ENCODE measurements around the gene SIM2.

The SIM2 gene

GRCh38 chr21:36769051-36769839 lies 70.3 kb downstream of the SIM2 start:
- DNase-seq = no peak

- DNase-seq = no peak
Measured at GRCh38 chr21:36773117-36773516, 74.2 kb downstream of the SIM2 start.

GRCh38 chr21:36773995-36774394 lies 75.1 kb downstream of the SIM2 start:
- DNase-seq = no peak

DNA sequence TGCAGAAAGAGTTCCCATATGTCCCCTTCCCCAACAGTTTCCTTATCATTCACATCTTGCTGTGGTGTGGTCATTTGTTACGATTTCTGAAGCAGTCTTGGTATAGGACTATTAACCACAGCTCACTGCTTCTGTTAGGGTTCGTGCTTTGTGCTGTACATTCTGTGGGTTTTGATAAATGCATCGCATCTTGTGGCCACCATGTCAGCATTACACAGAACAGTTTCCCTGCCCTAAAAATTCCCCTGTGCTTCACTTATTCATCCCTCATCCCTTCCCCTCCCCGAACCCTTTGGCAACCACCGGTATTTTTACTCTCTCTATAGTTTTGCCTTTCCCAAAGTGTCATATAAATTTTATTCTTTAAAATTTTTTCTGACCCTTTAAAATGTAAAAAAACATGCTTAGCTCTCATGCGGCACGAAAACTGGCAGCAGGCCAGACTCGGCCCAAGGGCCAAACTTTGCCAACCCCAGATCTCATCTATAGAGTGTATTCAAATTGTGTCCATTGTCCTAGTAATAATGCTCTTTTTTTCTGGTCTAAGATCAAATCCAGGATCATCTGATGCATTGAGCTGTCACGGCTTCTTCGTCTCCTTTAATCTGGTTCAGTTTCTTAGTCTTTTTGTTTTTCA lies 78.2 kb downstream of the SIM2 start:
- DNase-seq = no peak

DNA sequence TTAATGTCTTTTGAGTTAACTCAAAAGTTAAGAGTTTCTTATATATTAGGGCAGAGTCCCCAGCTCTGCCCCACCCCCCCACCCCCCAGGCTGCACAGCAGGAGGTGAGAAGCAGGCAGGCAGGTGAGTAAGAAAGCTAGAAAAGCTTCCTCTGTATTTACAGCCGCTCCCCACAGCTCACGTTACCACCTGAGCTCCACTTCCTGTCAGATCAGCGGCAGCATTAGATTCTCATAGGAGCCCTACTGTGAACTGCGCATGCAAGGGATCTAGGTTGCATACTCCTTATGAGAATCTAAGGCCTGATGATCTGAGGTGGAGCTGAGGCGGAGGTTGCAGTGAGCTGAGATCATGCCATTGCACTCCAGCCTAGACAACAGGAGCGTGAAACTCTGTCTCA lies 81.9 kb downstream of the SIM2 start:
- no peak for DNase-seq

- DNase-seq = no peak
Measured at GRCh38 chr21:36783612-36784374, 84.9 kb downstream of the SIM2 start.

- DNase-seq = no peak
Measured at GRCh38 chr21:36784947-36785346, 86.0 kb downstream of the SIM2 start.

GRCh38 chr21:36785615-36786014 lies 86.7 kb downstream of the SIM2 start:
- no peak for DNase-seq

DNA sequence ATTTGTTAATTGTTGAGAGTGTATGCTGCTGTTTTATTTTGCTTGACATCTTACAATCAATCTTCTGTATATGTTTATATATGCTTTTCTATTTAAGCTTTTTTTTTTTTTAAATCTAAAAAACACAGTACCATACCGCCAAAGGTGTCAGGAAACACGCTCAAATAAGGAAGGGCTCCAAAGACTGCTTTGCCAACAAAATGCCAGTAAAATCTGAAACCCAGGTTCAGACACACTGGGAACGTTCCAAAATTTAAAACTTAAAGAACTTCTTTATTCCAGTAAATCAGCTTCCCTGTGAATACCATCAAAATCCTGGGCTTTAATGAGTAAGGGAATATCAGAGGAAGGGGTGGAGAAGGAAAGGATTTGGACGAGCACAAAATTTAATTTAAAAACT lies 87.3 kb downstream of the SIM2 start:
- DNase-seq = no peak

GRCh38 chr21:36788120-36788638 lies 89.3 kb downstream of the SIM2 start:
- DNase-seq = no peak

GRCh38 chr21:36790616-36791015 lies 91.7 kb downstream of the SIM2 start:
- DNase-seq = no peak

- no peak for DNase-seq
Measured at GRCh38 chr21:36791180-36791579, 92.3 kb downstream of the SIM2 start.

DNA sequence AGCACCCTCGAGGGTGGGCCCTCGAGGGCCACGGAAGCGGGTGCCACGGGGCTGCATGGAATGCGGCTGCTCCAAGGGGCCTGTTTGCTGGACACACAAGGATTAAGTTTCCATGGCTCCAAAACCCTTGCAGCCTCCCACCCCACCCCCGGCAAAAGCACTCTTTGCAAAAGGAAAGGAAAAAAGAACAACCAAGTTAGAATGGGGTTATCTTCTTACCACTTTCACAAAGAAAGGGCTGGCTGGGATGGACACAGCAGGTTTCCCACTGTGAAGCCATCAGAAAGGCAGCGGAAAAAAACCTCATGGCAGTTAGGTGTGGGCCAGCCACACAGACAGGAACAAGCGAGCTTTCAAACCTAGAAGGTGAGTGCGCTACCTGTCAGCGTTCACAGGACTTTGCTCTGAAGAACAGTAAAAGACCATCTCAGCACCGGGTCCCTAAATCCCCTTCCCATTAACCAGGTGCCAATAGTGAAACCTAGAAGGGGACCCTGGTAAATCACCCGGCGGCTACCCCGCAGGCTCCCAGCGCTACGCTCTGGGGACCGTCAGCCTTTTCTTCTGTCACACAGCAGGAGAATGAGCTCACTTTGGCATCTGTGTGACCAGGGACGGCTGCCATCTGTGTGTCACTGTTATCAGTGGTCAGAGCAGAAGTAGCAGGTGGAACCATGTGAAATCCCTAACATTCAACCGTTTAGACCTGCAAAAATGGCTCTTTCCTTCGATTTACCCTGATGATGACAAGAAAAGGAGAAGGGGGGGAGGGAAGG lies 93.0 kb downstream of the SIM2 start:
- DNase-seq = no peak

DNA sequence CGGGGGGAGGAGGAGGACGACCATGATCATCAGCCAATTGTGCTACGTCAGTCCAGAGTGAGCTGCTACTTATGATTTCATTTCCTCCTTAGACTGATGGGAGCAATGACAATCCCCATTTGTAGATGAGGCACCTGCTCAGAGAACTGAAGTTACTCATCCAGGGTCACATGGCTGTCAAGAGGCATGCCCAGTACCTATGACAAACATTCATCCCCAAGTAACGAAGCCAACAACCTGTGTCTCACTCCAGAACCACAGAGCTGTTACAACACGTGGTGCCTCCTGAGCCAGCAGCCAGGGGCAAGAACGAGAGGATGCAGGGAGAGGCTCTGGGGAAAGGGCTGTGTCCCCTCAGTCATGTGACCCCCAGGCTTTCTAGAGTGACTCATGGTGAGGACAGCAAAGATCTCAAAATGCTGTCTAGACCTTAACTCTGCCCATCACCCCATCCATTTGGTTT lies 93.6 kb downstream of the SIM2 start:
- DNase-seq = peak in 1 of 2 experiments; percentile 26

GRCh38 chr21:36796070-36796469 lies 97.2 kb downstream of the SIM2 start:
- no peak for DNase-seq

GRCh38 chr21:36798491-36798890 lies 99.6 kb downstream of the SIM2 start:
- no peak for DNase-seq
